Endothelial cell of umbilical vein (primary cell): ENCODE data around the gene CMTM7. TPM values are rescaled to one million over a fixed set of nuclear protein-coding genes. Genes with fewer than 3 reads are reported as not detected.

Experiments
- BruUV-seq: library from RNA; stranded (reverse); fragments of 400-500 nt; replicated peaks from 2 replicates; lab custom pipeline; 2021; lab: Mats Ljungman, UMichigan
- CTCF ChIA-PET: fragments of 300-600, 350-600 bp; sonication (Branson Sonifier 250); formaldehyde crosslinking; loops from one replicate; lab custom pipeline; 2021; ENCODE audit warnings: antibody characterized with exemption, inconsistent platforms; lab: Charles Lee
- POLR2A ChIA-PET: fragments of 300-600, 350-600 bp; sonication (Branson Sonifier 250); formaldehyde crosslinking; loops from one replicate; lab custom pipeline; 2021; ENCODE audit warnings: antibody characterized with exemption, inconsistent platforms; lab: Charles Lee
- DNase-seq: peaks from one replicate; pipeline ENCODE4 v3.0.0-alpha.2; 2011; ENCODE audit warnings: low read depth, low spot score
- FAIRE-seq: peaks from 2 replicates; lab custom pipeline; 2011; peaks lifted over from hg19 to GRCh38; lab: Jason Lieb, UNC
- H2AFZ ChIP-seq: 2 replicates; pipeline ENCODE4 v1.6.0; 2012; ENCODE audit warnings: low read depth, low read length, control low read depth, inconsistent platforms
- H3K27ac ChIP-seq: 2 replicates; pipeline ENCODE4 v1.5.1; 2011; ENCODE audit warnings: low read depth, mild to moderate bottlenecking, control low read depth, low read length, moderate library complexity; ENCODE audit not compliant: insufficient read depth
- H3K27me3 ChIP-seq, 2 experiments: 2 replicates each; pipeline versions ENCODE4 v1.6.0 to v1.6.1; 2011; ENCODE audit warnings: low read length in 2 of 2, mixed read lengths in 1 of 2; ENCODE audit not compliant: control insufficient read depth in 2 of 2, insufficient read depth in 2 of 2
- H3K36me3 ChIP-seq, 2 experiments: 2 replicates in 1 of 2; 3 replicates in 1 of 2; pipeline ENCODE4 v1.5.1; 2011; ENCODE audit warnings: low read length in 2 of 2, mild to moderate bottlenecking in 1 of 2, moderate library complexity in 1 of 2; ENCODE audit not compliant: control insufficient read depth in 2 of 2, insufficient read depth in 2 of 2; ENCODE audit errors: extremely low read depth in 1 of 2
- H3K4me1 ChIP-seq: 3 replicates; pipeline ENCODE4 v1.5.1; 2011; ENCODE audit warnings: mild to moderate bottlenecking, low read length; ENCODE audit not compliant: control insufficient read depth, insufficient read depth; ENCODE audit errors: extremely low read depth
- H3K4me2 ChIP-seq: 2 replicates; pipeline ENCODE4 v1.6.1; 2011; ENCODE audit warnings: low read length, control low read depth, mixed read lengths; ENCODE audit not compliant: insufficient read depth
- H3K4me3 ChIP-seq, 3 experiments: fragments of 200-600 bp in 1 of 3; sonication (generic), shearing (Covaris generic) in 1 of 3; replicated peaks in 1 of 3; 2 replicates each; pipeline ENCODE4 v1.5.1; 2011 to 2016; ENCODE audit warnings: control low read depth in 3 of 3, low read length in 3 of 3, mild to moderate bottlenecking in 2 of 3, inconsistent platforms in 1 of 3, low read depth in 1 of 3, moderate library complexity in 1 of 3; ENCODE audit not compliant: insufficient read depth in 1 of 3
- H3K79me2 ChIP-seq: 2 replicates; pipeline ENCODE4 v1.6.0; 2012; ENCODE audit warnings: low read length, inconsistent platforms; ENCODE audit not compliant: control insufficient read depth, insufficient read depth
- H3K9ac ChIP-seq: replicated peaks from 2 replicates; pipeline ENCODE3; 2011; ENCODE audit warnings: low read length, control low read depth; ENCODE audit not compliant: insufficient read depth; ENCODE audit errors: extremely low read depth
- H3K9me1 ChIP-seq: replicated peaks from 3 replicates; pipeline ENCODE4 v1.6.0; 2011; ENCODE audit warnings: mild to moderate bottlenecking, low read length; ENCODE audit not compliant: control insufficient read depth, insufficient read depth; ENCODE audit errors: extremely low read depth
- H3K9me3 ChIP-seq: replicated peaks from 2 replicates; pipeline ENCODE4 v1.5.1; 2012; ENCODE audit warnings: low read length, inconsistent platforms; ENCODE audit not compliant: control insufficient read depth, insufficient read depth
- H4K20me1 ChIP-seq: replicated peaks from 2 replicates; pipeline ENCODE3; 2011; ENCODE audit warnings: mild to moderate bottlenecking, low read length; ENCODE audit not compliant: control insufficient read depth, insufficient read depth; ENCODE audit errors: extremely low read depth
- CTCF ChIP-seq, 2 donors: IDR thresholded peaks; 1 replicate in 1 of 2; 2 replicates in 1 of 2; pipeline ENCODE4 v1.5.1; 2011; ENCODE audit warnings: low read length in 2 of 2, mild to moderate bottlenecking in 2 of 2, moderate library complexity in 2 of 2, control low read depth in 1 of 2, inconsistent platforms in 1 of 2, low read depth in 1 of 2; ENCODE audit not compliant: insufficient read depth in 1 of 2; ENCODE audit errors: extremely low read depth in 1 of 2
- EZH2 ChIP-seq: IDR thresholded peaks from 2 replicates; pipeline ENCODE4 v1.6.1; 2012; ENCODE audit warnings: borderline replicate concordance, low read depth, mild to moderate bottlenecking, moderate library complexity, low read length, inconsistent platforms; ENCODE audit not compliant: severe bottlenecking
- FOS ChIP-seq: IDR thresholded peaks from 2 replicates; pipeline ENCODE4 v1.6.1; 2011; ENCODE audit warnings: mild to moderate bottlenecking, low read length, moderate library complexity, borderline replicate concordance; ENCODE audit not compliant: insufficient read depth
- GATA2 ChIP-seq: IDR thresholded peaks from 2 replicates; pipeline ENCODE4 v1.7.0; 2011; ENCODE audit warnings: low read depth, mild to moderate bottlenecking, moderate library complexity, mixed read lengths, low read length; ENCODE audit not compliant: insufficient read length, insufficient read depth
- JUN ChIP-seq: IDR thresholded peaks from 2 replicates; pipeline ENCODE4 v1.6.1; 2011; ENCODE audit warnings: borderline replicate concordance, low read depth; ENCODE audit not compliant: insufficient read length, insufficient read depth
- MAX ChIP-seq: IDR thresholded peaks from 2 replicates; pipeline ENCODE4 v1.6.1; 2011; ENCODE audit not compliant: insufficient read depth, insufficient read length
- MYC ChIP-seq: IDR thresholded peaks from one replicate; pipeline ENCODE4 v1.6.1; 2011; ENCODE audit warnings: mild to moderate bottlenecking, low read depth, low read length
- POLR2A ChIP-seq: IDR thresholded peaks from 2 replicates; pipeline ENCODE4 v1.6.1; 2012; ENCODE audit warnings: low read depth, mild to moderate bottlenecking, control low read depth, low read length
- POLR2AphosphoS5 ChIP-seq: IDR thresholded peaks from 2 replicates; pipeline ENCODE4 v1.6.1; 2012; ENCODE audit warnings: low read depth, mild to moderate bottlenecking, control low read depth, low read length, moderate library complexity; ENCODE audit not compliant: insufficient read depth
- dilution Hi-C: fragments of 300-500 bp; cut with MboI; formaldehyde crosslinking; loops from one replicate; pipeline ENCODE4 v1.15.0; 2019; ENCODE audit warnings: low sequenced_read_pairs; ENCODE audit not compliant: extremely low pct_ligation_motif_present
- intact Hi-C: fragments of 100-400 bp; cut with micrococcal nuclease; formaldehyde crosslinking; loops from one replicate; pipeline ENCODE4 v1.10.0; 2022
- polyA plus RNA-seq, 4 experiments: library from polyadenylated mRNA; depleted of rRNA in 3 of 4; stranded (reverse) in 3 of 4; unstranded in 1 of 4; fragments of >200 nt; gene quantifications; 2 replicates each; pipeline versions ENCODE4 v1.2.1 to v1.2.3, GENCODE V29; 2011 to 2012; ENCODE audit warnings: missing spikeins in 1 of 4
- total RNA-seq: library from RNA; stranded (reverse); gene quantifications from 2 replicates; pipeline ENCODE4 v1.2.3, GENCODE V29; 2021

CMTM7 gene
- total and polyA plus RNA-seq, 2 donors (not counting 3 experiments of a cell fraction or from before 2014, with no cell fraction given): 44.7 to 88.5 TPM

GRCh38 chr3:32373844-32374243 lies 17.8 kb upstream of the CMTM7 start:
- Histone ChIP-seq H3K9me3 (no peaks in the 10 kb centered on the region), H3K79me2 (no peaks in the 10 kb centered on the region), H3K9me1 (no peaks in the 10 kb centered on the region), H3K27ac (no peak overlapping the region), H3K9ac (no peak overlapping the region), H2AFZ (no peak overlapping the region), H3K27me3 (no peaks in the 10 kb centered on the region), H3K36me3 (no peaks in the 10 kb centered on the region), H3K4me3 (no peak overlapping the region), H3K4me1 (peaks cover 9% of the 10 kb centered on the region), H4K20me1 (no peaks in the 10 kb centered on the region), H3K4me2 (no peak overlapping the region)
- no peak for FAIRE-seq
- CTCF ChIA-PET: interaction anchor here (1.0 to 4.4 kb wide), 8 partner anchors 8 to 139 kb away, joined by 3 to 143 read pairs (median 16); no protein-coding TSS in a partner anchor
- intact Hi-C loops: no loop called here
- POLR2A ChIA-PET: no interaction called here
- BruUV-seq: no TSS peak
- dilution Hi-C loops: no loop called here
- DNase-seq: no peak
- TF ChIP-seq MYC: no peak
- TF ChIP-seq MAX: no peak
- no peak for TF ChIP-seq POLR2A
- no peak for TF ChIP-seq CTCF (IDR thresholded peaks at IDR 0.05; ENCODE audit: extremely low read depth in 1 of 2, insufficient read depth in 1 of 2, low read depth in 1 of 2, low read length in 2 of 2)
- no peak for TF ChIP-seq GATA2
- TF ChIP-seq EZH2: no peak
- TF ChIP-seq FOS: no peak
- TF ChIP-seq JUN: no peak
- TF ChIP-seq POLR2AphosphoS5: no peak
